ENCODE measurements around the gene MACROD2.

MACROD2 gene

GRCh38 chr20:13953227-13953626, 42.1 kb upstream of the MACROD2 start (continued):
- TF ChIP-seq ZC3H10 (CRISPR knock-in tag; IDR thresholded peaks at IDR 0.05) (no peak), TSHZ2 (CRISPR knock-in tag; IDR thresholded peaks at IDR 0.05) (no peak), TOX (CRISPR knock-in tag; IDR thresholded peaks at IDR 0.05; ENCODE audit: borderline replicate concordance) (no peak), ZNF8 (CRISPR knock-in tag; IDR thresholded peaks at IDR 0.05) (no peak)
- TF ChIP-seq, protein P1, sequence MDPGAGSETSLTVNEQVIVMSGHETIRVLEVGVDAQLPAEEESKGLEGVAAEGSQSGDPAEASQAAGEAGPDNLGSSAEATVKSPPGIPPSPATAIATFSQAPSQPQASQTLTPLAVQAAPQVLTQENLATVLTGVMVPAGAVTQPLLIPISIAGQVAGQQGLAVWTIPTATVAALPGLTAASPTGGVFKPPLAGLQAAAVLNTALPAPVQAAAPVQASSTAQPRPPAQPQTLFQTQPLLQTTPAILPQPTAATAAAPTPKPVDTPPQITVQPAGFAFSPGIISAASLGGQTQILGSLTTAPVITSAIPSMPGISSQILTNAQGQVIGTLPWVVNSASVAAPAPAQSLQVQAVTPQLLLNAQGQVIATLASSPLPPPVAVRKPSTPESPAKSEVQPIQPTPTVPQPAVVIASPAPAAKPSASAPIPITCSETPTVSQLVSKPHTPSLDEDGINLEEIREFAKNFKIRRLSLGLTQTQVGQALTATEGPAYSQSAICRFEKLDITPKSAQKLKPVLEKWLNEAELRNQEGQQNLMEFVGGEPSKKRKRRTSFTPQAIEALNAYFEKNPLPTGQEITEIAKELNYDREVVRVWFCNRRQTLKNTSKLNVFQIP (CRISPR knock-in tag; IDR thresholded peaks at IDR 0.05; ENCODE audit: borderline replicate concordance, low read depth), result no peak

- ATAC-seq, result no peak
- TF ChIP-seq CSDC2 (CRISPR knock-in tag; IDR thresholded peaks at IDR 0.05), result no peak
- no peak for TF ChIP-seq ZNF8 (CRISPR knock-in tag; IDR thresholded peaks at IDR 0.05)
- no peak for TF ChIP-seq ZFP3 (CRISPR knock-in tag; IDR thresholded peaks at IDR 0.05)
- TF ChIP-seq PPARA (CRISPR knock-in tag; IDR thresholded peaks at IDR 0.05; ENCODE audit: borderline replicate concordance), result no peak
- TF ChIP-seq PATZ1 (CRISPR knock-in tag; IDR thresholded peaks at IDR 0.05; ENCODE audit: borderline replicate concordance), result no peak
Measured at GRCh38 chr20:13960119-13960518, 35.2 kb upstream of the MACROD2 start.

- no peak for TF ChIP-seq ZNF8 (CRISPR knock-in tag; IDR thresholded peaks at IDR 0.05)
- TF ChIP-seq, protein P1 (CRISPR knock-in tag; IDR thresholded peaks at IDR 0.05; ENCODE audit: borderline replicate concordance, low read depth), result no peak
- TF ChIP-seq ZFP30 (CRISPR knock-in tag; IDR thresholded peaks at IDR 0.05), result no peak
- no peak for TF ChIP-seq PPARA (CRISPR knock-in tag; IDR thresholded peaks at IDR 0.05; ENCODE audit: borderline replicate concordance)
- no peak for TF ChIP-seq BACH2 (CRISPR knock-in tag; IDR thresholded peaks at IDR 0.05; ENCODE audit: borderline replicate concordance)
- TF ChIP-seq ARNTL (CRISPR knock-in tag; IDR thresholded peaks at IDR 0.05; ENCODE audit: borderline replicate concordance, low read depth), result no peak
- no peak for TF ChIP-seq ZFP3 (CRISPR knock-in tag; IDR thresholded peaks at IDR 0.05)
- TF ChIP-seq OSR1 (CRISPR knock-in tag; IDR thresholded peaks at IDR 0.05), result no peak
- no peak for TF ChIP-seq TOX (CRISPR knock-in tag; IDR thresholded peaks at IDR 0.05; ENCODE audit: borderline replicate concordance)
- no peak for TF ChIP-seq ISL1 (CRISPR knock-in tag; IDR thresholded peaks at IDR 0.05)
- no peak for TF ChIP-seq ZNF70 (CRISPR knock-in tag; IDR thresholded peaks at IDR 0.05)
- no peak for TF ChIP-seq ZNF565 (CRISPR knock-in tag; conservative IDR thresholded peaks at IDR 0.05; ENCODE audit: low read depth)
- TF ChIP-seq RARB (CRISPR knock-in tag; IDR thresholded peaks at IDR 0.05), result no peak
Measured at GRCh38 chr20:13960525-13960924, 34.8 kb upstream of the MACROD2 start.

DNA sequence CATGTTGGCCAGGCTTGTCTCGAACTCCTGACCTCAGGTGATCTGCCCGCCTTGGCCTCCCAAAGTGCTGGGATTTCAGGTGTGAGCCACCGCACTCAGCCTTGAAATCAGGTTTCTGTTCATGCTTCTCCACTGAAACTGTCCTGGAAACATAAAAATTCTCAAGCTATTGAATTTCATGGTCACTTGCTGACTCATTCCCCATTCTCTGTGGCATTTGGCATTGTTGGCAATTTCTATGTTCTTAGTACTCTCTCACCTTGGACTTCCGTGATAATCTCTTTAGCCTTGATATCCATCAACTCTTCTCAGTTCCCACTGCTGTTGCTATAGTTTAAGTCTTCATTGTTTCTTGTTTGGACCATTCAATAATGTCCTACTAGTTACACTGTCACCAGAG, 11.1 kb upstream of the MACROD2 start:
- ATAC-seq, result no peak; the same call in 2 of the 3 replicates
- TF ChIP-seq TCF4 (CRISPR knock-in tag; IDR thresholded peaks at IDR 0.05; ENCODE audit: borderline replicate concordance), result no peak
- TF ChIP-seq BACH2 (CRISPR knock-in tag; IDR thresholded peaks at IDR 0.05; ENCODE audit: borderline replicate concordance), result no peak
- no peak for TF ChIP-seq SNAI2 (CRISPR knock-in tag; IDR thresholded peaks at IDR 0.05)
- TF ChIP-seq ESRRG (CRISPR knock-in tag; IDR thresholded peaks at IDR 0.05), result no peak
- TF ChIP-seq, protein P1 (CRISPR knock-in tag; IDR thresholded peaks at IDR 0.05; ENCODE audit: borderline replicate concordance, low read depth), result no peak
- TF ChIP-seq ZNF565 (CRISPR knock-in tag; conservative IDR thresholded peaks at IDR 0.05; ENCODE audit: low read depth), result no peak
- no peak for TF ChIP-seq ZC3H10 (CRISPR knock-in tag; IDR thresholded peaks at IDR 0.05)
- no peak for TF ChIP-seq TSHZ2 (CRISPR knock-in tag; IDR thresholded peaks at IDR 0.05)
- no peak for TF ChIP-seq CSDC2 (CRISPR knock-in tag; IDR thresholded peaks at IDR 0.05)
- TF ChIP-seq ZFP3 (CRISPR knock-in tag; IDR thresholded peaks at IDR 0.05), result no peak
- no peak for TF ChIP-seq TOX (CRISPR knock-in tag; IDR thresholded peaks at IDR 0.05; ENCODE audit: borderline replicate concordance)
- TF ChIP-seq PPARA (CRISPR knock-in tag; IDR thresholded peaks at IDR 0.05; ENCODE audit: borderline replicate concordance), result no peak
- no peak for TF ChIP-seq GLIS3 (CRISPR knock-in tag; IDR thresholded peaks at IDR 0.05)
- no peak for TF ChIP-seq ISL1 (CRISPR knock-in tag; IDR thresholded peaks at IDR 0.05)

More at GRCh38 chr20:13960525-13960924, 34.8 kb upstream of the MACROD2 start:
- ATAC-seq, result no peak
